ENCODE data around the gene CALU.

DNA sequence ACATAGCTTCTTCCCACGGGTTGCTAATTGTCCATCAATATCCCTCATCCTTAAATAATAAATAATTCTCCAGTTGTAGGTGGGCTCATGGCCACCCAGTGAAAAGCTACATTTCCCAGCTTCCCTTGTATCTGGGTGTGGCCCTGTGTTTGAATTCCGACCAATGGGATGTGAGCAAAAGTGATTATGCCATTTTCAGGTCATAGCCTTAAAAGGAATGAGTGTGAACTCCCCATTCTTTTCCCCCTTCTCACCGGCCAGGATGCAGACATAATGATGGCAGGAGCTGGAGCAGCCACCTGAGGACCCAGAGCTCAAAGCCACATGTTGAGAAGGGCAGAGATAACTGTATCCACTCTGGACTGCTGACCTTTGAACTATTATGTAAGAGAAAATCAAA lies 30.3 kb upstream of the CALU start:
- TF ChIP-seq, protein P1, sequence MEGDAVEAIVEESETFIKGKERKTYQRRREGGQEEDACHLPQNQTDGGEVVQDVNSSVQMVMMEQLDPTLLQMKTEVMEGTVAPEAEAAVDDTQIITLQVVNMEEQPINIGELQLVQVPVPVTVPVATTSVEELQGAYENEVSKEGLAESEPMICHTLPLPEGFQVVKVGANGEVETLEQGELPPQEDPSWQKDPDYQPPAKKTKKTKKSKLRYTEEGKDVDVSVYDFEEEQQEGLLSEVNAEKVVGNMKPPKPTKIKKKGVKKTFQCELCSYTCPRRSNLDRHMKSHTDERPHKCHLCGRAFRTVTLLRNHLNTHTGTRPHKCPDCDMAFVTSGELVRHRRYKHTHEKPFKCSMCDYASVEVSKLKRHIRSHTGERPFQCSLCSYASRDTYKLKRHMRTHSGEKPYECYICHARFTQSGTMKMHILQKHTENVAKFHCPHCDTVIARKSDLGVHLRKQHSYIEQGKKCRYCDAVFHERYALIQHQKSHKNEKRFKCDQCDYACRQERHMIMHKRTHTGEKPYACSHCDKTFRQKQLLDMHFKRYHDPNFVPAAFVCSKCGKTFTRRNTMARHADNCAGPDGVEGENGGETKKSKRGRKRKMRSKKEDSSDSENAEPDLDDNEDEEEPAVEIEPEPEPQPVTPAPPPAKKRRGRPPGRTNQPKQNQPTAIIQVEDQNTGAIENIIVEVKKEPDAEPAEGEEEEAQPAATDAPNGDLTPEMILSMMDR (IDR thresholded peaks at IDR 0.05): no peak
- TF ChIP-seq POLR2A (IDR thresholded peaks at IDR 0.05): no peak
- no peak for TF ChIP-seq POLR2AphosphoS5 (IDR thresholded peaks at IDR 0.05)
- TF ChIP-seq EP300 (IDR thresholded peaks at IDR 0.05): no peak
